ENCODE results near the gene ZNF536.

Gene ZNF536

DNA sequence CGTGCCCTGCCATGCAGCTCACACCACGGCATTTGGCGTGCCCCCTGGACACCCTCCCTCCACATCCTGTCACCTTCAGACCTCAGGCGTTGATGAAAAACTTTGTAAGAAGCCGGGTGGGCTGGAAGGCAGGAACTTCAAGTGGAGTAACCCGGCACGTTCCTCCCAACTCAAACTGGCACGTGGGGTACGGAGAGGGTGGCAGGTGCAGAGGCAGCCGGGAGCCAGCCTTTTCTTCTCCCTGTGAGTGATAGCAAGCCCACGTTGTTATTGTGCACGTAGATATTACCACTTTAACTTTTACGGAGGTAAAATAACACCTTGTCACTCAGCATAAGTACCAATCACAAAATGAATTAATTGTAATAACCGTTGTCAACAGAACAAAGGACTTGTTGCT is 198.0 kb downstream of the ZNF536 start:
- no peak for FAIRE-seq
- no peak for DNase-seq (ENCODE audit: extremely low spot score, insufficient read length, low read depth)

DNA sequence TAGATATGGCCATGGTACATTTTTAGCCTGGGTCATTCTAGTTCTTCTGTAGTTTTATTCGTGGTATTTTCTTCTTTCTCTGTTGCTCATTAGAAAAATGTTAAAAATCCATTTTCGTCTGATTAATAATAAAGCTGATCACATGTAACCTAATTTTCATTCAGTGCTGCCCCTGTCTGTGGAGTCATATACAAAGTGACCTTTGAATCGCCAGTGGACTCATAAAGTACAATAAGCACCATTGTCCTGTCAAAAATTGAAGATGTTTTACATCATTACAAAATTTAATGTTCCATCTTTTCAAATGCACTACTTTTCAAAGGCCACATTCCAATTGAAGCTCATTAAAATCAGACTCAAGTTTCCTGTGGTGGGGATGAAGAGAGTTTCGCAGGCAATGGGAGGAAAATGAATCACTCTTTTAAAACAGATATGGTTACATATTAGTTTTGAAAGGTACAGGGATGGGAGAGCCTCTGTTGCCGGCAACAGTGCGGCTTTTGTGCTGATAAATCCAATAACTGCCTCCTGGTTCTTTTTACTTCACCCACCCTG is 205.4 kb downstream of the ZNF536 start:
- FAIRE-seq: no peak

DNA sequence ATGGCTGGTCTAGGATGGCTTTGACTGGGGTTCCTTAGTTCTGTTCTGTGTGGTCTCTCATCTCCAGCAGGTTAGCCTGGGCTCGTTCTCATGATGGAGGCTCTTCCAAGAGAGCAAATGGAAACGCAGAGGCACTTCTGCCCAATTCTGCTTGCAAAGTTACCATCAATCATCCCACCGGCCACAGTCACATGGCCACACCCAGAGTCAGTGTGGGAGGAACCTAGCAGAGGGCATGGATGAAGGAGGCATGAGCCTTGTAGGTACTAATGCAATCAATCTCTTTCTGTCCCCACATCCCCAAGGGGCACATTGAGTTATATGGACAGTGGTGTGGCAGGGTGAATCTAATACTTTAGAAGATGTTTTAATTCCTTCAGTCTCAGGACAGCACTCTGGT is 207.2 kb downstream of the ZNF536 start:
- no peak for FAIRE-seq
- no peak for DNase-seq (ENCODE audit: extremely low spot score, insufficient read length, low read depth)

More for the DNA sequence above, 205.4 kb downstream of the ZNF536 start:
- DNase-seq (ENCODE audit: extremely low spot score, insufficient read length, low read depth): no peak

GRCh38 chr19:30580673-30581072 is 208.5 kb downstream of the ZNF536 start:
- DNase-seq (ENCODE audit: extremely low spot score, insufficient read length, low read depth) (no peak), FAIRE-seq (no peak)

GRCh38 chr19:30584090-30584489 is 211.9 kb downstream of the ZNF536 start:
- FAIRE-seq (no peak), DNase-seq (ENCODE audit: extremely low spot score, insufficient read length, low read depth) (no peak)

- no peak for DNase-seq (ENCODE audit: extremely low spot score, insufficient read length, low read depth)
- FAIRE-seq: no peak
Observed at GRCh38 chr19:30587869-30588268, 215.7 kb downstream of the ZNF536 start.

DNA sequence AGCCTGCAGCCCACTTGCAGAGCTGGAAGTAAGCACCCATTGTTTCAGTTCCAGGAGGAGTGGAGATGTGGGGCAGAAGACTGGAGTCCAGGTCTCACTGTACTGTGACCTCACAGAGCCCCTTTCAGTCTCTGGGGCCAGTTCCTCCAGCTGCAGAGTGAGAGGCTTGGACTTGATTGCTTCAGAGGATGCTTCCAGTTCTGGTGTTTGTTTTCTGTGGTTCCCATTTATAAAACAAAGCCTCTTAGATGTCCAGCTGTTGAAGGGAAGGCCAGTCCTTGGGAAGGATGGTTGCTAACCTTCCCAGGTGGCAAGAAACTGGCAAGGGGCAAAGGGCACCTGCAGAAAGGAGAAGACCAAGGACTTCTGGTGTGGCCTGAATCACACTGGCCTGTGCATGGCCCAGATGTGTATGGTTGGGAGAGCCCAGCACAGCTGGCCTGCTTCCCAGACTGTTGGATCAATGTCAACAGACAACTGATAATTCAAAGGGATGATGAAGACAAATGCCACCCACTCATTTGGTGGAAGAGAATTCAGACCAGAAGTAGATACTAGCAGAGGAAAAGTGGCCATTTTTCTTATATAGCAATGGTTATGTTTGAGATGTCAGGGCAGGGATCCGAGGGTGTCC is 218.5 kb downstream of the ZNF536 start:
- FAIRE-seq (no peak), DNase-seq (ENCODE audit: extremely low spot score, insufficient read length, low read depth) (no peak)

- FAIRE-seq (no peak), DNase-seq (ENCODE audit: extremely low spot score, insufficient read length, low read depth) (no peak)
Observed at GRCh38 chr19:30593356-30593755, 221.2 kb downstream of the ZNF536 start.

GRCh38 chr19:30593975-30594745 is 222.0 kb downstream of the ZNF536 start:
- DNase-seq (ENCODE audit: extremely low spot score, insufficient read length, low read depth): no peak
- no peak for FAIRE-seq

DNA sequence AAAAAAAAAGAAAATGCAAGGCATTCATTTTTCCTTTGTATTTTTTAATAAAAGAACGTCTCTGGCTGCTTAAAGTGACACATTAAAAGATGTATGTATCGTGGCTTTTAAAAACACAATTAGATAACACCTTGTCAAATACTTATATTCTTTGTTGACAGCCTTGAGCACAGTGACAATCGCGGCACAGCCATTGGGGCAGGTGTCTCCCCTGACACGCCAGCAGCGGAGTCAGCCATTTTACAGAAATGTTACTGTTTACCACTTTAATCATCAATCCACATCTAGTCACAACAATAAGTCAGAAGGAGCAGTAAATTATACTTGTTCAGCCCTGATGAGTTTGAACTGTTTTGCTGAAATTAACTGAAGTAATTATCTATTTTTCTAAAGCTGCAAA is 224.1 kb downstream of the ZNF536 start:
- FAIRE-seq (no peak), DNase-seq (ENCODE audit: extremely low spot score, insufficient read length, low read depth) (no peak)

DNA sequence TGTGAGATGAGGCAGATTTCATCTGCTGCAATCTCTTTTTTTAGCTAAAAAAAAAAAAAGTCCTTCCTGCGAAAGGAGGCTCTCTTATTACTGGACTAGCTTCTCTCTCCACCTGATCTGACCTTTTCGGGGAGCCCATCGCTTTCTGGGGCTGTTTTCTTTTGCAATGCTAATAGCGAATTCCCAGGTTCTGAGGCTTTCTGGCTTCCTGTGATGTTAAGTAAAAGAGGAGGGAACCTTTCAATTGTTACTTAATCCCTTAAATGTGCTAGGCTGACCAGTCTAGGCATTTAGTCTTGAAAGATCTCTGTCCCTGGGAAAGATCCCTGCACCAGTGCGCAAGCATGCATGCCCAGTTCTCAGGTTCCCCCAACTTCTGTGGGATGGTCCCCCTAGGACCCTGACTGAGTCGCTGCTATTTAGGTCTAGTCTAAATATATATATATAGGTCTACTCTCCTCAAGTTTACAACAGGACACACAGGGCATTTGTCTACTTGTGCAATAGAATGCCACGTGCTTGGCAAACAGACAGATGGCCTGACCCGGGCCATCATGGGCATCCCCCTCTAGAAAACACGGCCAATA is 224.7 kb downstream of the ZNF536 start:
- FAIRE-seq (no peak), DNase-seq (ENCODE audit: extremely low spot score, insufficient read length, low read depth) (no peak)

DNA sequence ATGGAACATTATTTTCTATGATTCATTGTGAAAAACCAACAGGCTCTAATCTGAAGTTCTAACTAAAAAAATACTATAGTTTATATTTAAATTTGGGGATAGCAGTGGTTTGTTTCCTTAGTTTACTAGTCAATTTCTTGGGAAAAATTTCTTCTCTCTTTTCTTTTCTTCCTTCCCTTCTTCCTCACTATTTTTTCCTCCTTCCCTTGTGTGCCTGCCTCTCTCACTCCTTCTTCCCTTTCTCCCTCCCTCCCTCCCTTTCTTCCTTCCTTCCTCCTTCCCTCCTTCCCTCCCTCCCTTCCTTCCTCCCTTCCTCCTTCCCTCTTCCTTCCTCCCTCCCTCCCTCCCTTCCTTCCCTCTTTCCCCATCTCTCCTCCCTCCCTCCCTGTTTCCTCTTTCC is 226.5 kb downstream of the ZNF536 start:
- FAIRE-seq: no peak
- no peak for DNase-seq (ENCODE audit: extremely low spot score, insufficient read length, low read depth)

- no peak for DNase-seq (ENCODE audit: extremely low spot score, insufficient read length, low read depth)
- FAIRE-seq: no peak
Observed at GRCh38 chr19:30602661-30603350, 230.6 kb downstream of the ZNF536 start.

DNA sequence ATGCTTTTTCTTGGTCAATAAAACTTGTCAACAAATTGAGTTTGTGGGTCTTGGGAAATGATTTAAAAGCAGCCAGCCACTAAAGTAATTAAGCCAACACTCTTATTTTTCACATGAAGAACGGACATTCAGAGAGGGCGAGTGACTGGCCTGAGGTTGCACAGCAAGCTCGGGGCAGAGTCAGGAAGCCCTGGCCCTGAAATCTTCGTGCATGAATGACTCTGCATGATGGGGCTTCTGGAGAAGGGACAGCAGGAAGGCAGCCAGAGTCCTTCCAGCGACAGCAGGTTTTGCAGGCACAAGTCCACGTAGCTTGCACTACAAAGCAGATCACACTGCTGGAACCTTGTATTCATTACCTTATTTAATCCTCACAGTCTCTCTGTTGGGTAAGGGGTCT is 232.5 kb downstream of the ZNF536 start:
- DNase-seq (ENCODE audit: extremely low spot score, insufficient read length, low read depth) (no peak), FAIRE-seq (no peak)

DNA sequence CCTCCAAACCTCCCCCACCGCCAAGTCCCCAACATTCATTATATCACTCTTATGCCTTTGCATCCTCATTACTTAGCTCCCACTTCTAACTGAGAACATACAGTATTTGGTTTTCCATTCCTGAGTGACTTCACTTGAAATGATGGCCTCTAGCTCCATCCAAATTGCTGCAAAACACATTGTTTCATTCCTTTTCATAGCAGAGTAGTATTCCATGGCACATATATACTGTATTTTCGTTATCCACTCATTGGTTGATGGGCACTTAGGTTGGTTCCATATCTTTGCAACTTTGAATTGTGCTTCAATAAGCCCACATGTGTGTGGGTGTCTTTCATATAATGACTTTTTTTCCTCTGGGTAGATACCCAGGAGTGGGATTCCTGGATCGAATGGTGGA is 233.1 kb downstream of the ZNF536 start:
- DNase-seq (ENCODE audit: extremely low spot score, insufficient read length, low read depth): no peak
- no peak for FAIRE-seq

GRCh38 chr19:30606114-30607050 is 234.2 kb downstream of the ZNF536 start:
- DNase-seq (ENCODE audit: extremely low spot score, insufficient read length, low read depth): no peak
- no peak for FAIRE-seq

Measured in GM18507 (cell line).